Ovary (tissue), 9 donors: ENCODE results near the gene TBX3. TPM values are rescaled to one million over a fixed set of nuclear protein-coding genes. Genes with fewer than 3 reads are reported as not detected.
A peak's percentile ranks its signal among the peaks of the same experiment; 100 is the strongest.

ENCODE experiments used
- DNase-seq, 5 donors: peaks; one replicate each; pipeline ENCODE4 v3.0.0-alpha.2; 2019 to 2020
- H3K27ac ChIP-seq, 2 donors: fragments of 200-600 bp; one replicate each; pipeline versions ENCODE4 v1.5.1 to v1.8.0; 2019 to 2022
- H3K27me3 ChIP-seq: fragments of 200-600 bp; one replicate; pipeline ENCODE4 v1.8.0; 2022
- H3K36me3 ChIP-seq: fragments of 200-600 bp; sonication (generic); one replicate; pipeline ENCODE4 v1.5.1; 2019
- H3K4me1 ChIP-seq: one replicate; pipeline ENCODE4 v1.8.1; 2013; ENCODE audit warnings: mild to moderate bottlenecking, moderate library complexity; ENCODE audit not compliant: insufficient read depth
- H3K4me3 ChIP-seq: fragments of 200-600 bp; sonication (generic); one replicate; pipeline ENCODE4 v1.5.1; 2017
- H3K9me3 ChIP-seq, 2 donors: fragments of 200-600 bp in 1 of 2; sonication (generic) in 1 of 2; one replicate each; pipeline versions ENCODE4 v1.5.1 to v1.8.1; 2013 to 2019; ENCODE audit warnings: mild to moderate bottlenecking in 1 of 2, moderate library complexity in 1 of 2
- CTCF ChIP-seq, 3 donors: fragments of 450-650 bp in 2 of 3; fragments of 200-600 bp in 1 of 3; IDR thresholded peaks; one replicate each; pipeline versions ENCODE4 v1.5.1 to v1.8.0; 2016 to 2022; ENCODE audit warnings: antibody characterized with exemption in 3 of 3, mild to moderate bottlenecking in 1 of 3
- EP300 ChIP-seq: sonication (generic); formaldehyde crosslinking; IDR thresholded peaks from one replicate; pipeline ENCODE4 v1.6.1; 2017; ENCODE audit warnings: antibody characterized with exemption
- POLR2A ChIP-seq: fragments of 450-650 bp; IDR thresholded peaks from one replicate; pipeline ENCODE4 v1.6.1; 2017; ENCODE audit warnings: antibody characterized with exemption, mild to moderate bottlenecking, moderate library complexity
- WGBS, 3 donors: extraction: QIAGEN DNeasy Blood & Tissue Kit in 1 of 3; methylation state at CpG; one replicate each; pipeline versions ENCODE4 v1.1.5 to v1.1.7; 2013 to 2017; 5-methylcytosine and 5-hydroxymethylcytosine counted together
- intact Hi-C, 4 donors: fragments of 100-400 bp; cut with DNase I; formaldehyde crosslinking; loops; one replicate each; pipeline versions ENCODE4 v1.11.0 to v1.15.1; 2022 to 2023
- polyA plus RNA-seq, 2 donors: library from polyadenylated mRNA; stranded (reverse); fragments of 200-250 nt in 1 of 2; fragments of 350-450 nt in 1 of 2; fragmentation: Illumina TruSeq in 1 of 2; extraction: RNeasy Lipid Tissue Mini Kit (QIAGEN cat#74804) in 1 of 2; gene quantifications; one replicate each; pipeline ENCODE4 v1.2.3, GENCODE V29; 2013 to 2014
- total RNA-seq, 7 donors: library from RNA; depleted of rRNA in 2 of 7; stranded (reverse); fragments of >200 nt in 2 of 7; fragmentation: NEBNext Ultra II Directional in 3 of 7; extraction: Animal tissue kit (Norgen Biotek cat#: 25700) in 3 of 7; gene quantifications; one replicate each; pipeline versions ENCODE4 v1.1.0 to v1.2.4, GENCODE V29; 2016 to 2023
- donor health status: DM: no; HTN: no; CAD: no; lungs with moderate emphysema.
- donor health status: DM: no; HTN: no; CAD: no.
- donor health status: Bipolar disorder and iron deficiency.
- donor health status: DM: yes; HTN: yes; CAD: no.
- donor health status: DM: no; HTN: no; CAD: no.
- donor health status: DM: yes; HTN: yes; CAD: no.

TBX3 gene
- total and polyA plus RNA-seq, 9 donors, result 25.4 to 106 (median 61.2) TPM

GRCh38 chr12:114679942-114680341 lies 4.0 kb downstream of the TBX3 start:
- H3K9me3 ChIP-seq, result no peaks in the 10 kb centered on the region
- peak overlapping the region; percentile 49 for H3K4me3 ChIP-seq
- H3K4me1 ChIP-seq, result peaks cover 4% of the 10 kb centered on the region
- TF ChIP-seq POLR2A, result no peak
- no peak for TF ChIP-seq EP300
- TF ChIP-seq CTCF (IDR thresholded peaks at IDR 0.05), result no peak
- DNase-seq, result no peak
- peak overlapping the region in 1 of 2 donors; percentile 90 for H3K27ac ChIP-seq
- no peaks in the 10 kb centered on the region for H3K27me3 ChIP-seq
- 29 to 43% (median 31%) methylated on average over 11 of the region's 11 CpGs for WGBS, 3 donors
- intact Hi-C loops, result no loop called here
- no peaks in the 10 kb centered on the region for H3K36me3 ChIP-seq

DNA sequence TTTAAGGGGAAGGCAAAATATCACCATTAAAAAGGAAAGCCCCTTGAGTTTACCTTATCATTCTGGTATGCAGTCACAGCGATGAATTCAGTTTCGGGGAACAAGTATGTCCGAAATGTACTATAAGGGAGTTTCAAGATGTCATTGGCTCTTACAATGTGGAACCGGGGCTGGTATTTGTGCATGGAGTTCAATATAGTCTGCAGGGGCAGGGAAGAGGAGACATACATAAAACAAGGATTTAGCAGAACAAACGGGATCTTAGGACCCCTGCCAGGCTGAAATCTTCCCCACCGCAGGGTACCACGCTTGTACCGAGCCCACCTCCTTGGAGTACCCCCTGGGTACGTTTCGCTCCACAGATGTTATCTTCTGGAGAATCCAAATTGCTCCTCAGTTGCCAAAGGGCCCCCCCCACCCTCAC lies 4.5 kb downstream of the TBX3 start:
- Histone ChIP-seq H3K4me3 (peak overlapping the region; percentile 49), H3K27ac (peak overlapping the region in 1 of 2 donors; percentile 90)
- 50 to 81% (median 67%) methylated on average over 10 of the region's 10 CpGs for WGBS, 3 donors

GRCh38 chr12:114678718-114679117 lies 5.3 kb downstream of the TBX3 start:
- Histone ChIP-seq H3K27ac (peak overlapping the region; percentile 48 to 90), H3K36me3 (no peaks in the 10 kb centered on the region)
- 79 to 92% (median 84%) methylated on average over 2 of the region's 2 CpGs for WGBS, 3 donors

More for the DNA sequence above, 4.5 kb downstream of the TBX3 start:
- TF ChIP-seq EP300 (no peak), POLR2A (no peak), CTCF (IDR thresholded peaks at IDR 0.05) (no peak)
- intact Hi-C loops, result no loop called here
- Histone ChIP-seq H3K4me1 (peaks cover 4% of the 10 kb centered on the region), H3K27me3 (no peaks in the 10 kb centered on the region), H3K36me3 (no peaks in the 10 kb centered on the region), H3K9me3 (no peaks in the 10 kb centered on the region)
- DNase-seq, result no peak

DNA sequence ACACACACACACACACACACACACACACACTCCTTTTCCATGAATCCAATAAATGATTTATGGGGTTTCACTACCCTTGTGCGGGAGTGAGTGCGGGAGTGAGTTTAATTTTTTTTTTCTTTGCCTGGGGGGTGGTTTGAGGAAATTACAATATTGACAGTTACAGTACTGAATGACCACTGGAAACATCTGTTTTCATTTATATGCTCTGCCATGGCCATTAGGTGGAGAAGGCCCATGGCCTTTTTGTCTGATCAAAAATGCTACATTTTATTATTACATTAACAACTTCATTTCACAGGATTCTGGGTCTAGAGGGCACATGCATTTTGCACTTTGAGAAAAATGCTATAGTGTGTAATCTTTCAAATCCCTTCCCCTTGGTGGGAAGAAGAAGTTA lies 5.9 kb downstream of the TBX3 start:
- H3K4me1 ChIP-seq, result peaks cover 8% of the 10 kb centered on the region
- H3K4me3 ChIP-seq, result no peak overlapping the region
- TF ChIP-seq EP300, result no peak
- no peak for TF ChIP-seq POLR2A
- no peak for TF ChIP-seq CTCF (IDR thresholded peaks at IDR 0.05)
- H3K27me3 ChIP-seq, result no peaks in the 10 kb centered on the region
- 70 to 97% (median 89%) methylated on average over 2 of the region's 2 CpGs for WGBS, 3 donors
- no peaks in the 10 kb centered on the region for H3K9me3 ChIP-seq
- H3K36me3 ChIP-seq, result no peaks in the 10 kb centered on the region
- intact Hi-C loops, result no loop called here
- no peak for DNase-seq
- H3K27ac ChIP-seq, result no peak overlapping the region

More at GRCh38 chr12:114678718-114679117, 5.3 kb downstream of the TBX3 start:
- TF ChIP-seq EP300 (no peak), POLR2A (no peak), CTCF (IDR thresholded peaks at IDR 0.05) (no peak)
- Histone ChIP-seq H3K4me3 (peak overlapping the region; percentile 49), H3K9me3 (no peaks in the 10 kb centered on the region), H3K4me1 (peaks cover 4% of the 10 kb centered on the region), H3K27me3 (no peaks in the 10 kb centered on the region)
- intact Hi-C loops, result no loop called here
- DNase-seq, result no peak
